DLD1 (cell line): Measurements from ENCODE around the gene MRGPRE.

Experiments
- in situ Hi-C: cut with HindIII; loops from 2 replicates; pipeline ENCODE4 v1.10.0; 2017; ENCODE audit warnings: low sequenced_read_pairs

MRGPRE gene

DNA sequence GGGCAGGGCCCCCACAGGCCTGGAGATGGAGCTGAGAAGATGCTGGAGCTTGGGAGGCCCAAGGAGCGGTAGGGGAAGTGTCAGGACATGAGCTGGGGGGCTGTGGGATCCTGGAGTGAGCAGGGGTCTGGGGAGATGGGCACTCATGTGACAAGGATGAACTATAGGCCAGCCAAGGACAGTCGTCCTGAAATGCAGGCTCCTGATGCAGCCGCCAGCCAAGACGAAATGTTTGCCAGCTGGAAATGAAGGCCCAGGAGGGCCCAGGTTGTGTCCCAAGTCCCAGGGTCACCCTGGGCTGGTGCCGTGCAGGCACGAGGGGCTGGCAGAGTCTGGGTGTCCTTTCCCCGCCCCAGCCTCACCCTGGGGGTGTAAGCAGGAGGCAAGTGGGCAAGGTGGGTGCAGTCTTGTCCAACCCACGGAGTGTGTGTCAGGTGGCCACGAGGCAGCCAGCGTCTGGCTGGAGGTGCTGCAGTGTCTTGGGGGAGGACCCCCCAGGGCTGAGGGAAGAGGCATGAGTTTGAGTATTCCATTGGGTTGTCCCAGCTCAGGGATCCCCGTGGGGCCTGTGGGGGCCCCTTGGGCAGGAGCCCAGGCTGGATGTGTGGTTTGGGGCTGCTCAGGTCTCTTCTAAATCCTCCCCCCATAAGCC is 35.0 kb downstream of the MRGPRE start:
- in situ Hi-C loops = no loop called here

DNA sequence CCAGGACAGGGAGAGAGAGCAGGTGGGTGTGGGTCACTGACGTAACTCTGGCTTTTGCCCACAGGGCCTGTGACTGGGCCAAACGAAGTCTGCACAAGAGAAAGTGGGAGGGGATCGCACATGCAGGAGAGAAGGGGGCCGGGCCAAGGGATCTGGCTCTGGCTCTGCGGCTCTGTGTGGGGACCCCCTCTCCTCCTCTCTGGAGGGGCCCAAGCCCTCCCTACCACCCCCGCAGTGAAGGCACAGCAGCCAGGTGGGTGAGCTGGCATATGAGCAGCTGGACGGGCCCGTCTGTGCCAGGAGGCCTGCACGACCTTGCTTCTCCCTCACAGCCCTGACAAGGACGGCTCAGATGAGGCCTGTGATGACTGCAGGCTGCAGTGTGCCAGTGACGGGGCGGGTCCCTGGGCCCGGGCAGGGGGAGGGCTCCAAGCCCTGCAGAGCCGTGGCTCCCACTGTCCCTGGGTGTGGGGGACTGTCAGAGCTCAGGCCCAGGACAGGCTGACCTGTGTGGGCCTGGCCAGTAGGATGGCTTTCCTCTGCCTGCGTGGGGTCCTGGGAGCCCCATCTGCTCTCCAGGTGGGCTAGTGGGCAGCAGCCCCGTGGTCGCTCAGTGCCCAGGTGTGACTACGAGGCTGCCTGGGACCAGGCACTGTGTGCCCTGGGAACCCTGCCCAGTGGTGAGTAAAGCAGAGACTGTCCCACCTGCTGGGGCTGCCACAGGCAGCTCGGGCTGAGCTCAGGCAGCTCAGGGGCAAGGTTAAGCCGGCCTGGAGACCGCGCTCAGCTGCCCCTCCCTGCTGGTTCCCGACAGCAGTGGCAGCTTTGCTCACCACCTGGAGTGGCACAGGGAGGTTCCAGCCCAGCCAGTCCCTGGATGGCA is 35.8 kb downstream of the MRGPRE start:
- in situ Hi-C loops = no loop called here

DNA sequence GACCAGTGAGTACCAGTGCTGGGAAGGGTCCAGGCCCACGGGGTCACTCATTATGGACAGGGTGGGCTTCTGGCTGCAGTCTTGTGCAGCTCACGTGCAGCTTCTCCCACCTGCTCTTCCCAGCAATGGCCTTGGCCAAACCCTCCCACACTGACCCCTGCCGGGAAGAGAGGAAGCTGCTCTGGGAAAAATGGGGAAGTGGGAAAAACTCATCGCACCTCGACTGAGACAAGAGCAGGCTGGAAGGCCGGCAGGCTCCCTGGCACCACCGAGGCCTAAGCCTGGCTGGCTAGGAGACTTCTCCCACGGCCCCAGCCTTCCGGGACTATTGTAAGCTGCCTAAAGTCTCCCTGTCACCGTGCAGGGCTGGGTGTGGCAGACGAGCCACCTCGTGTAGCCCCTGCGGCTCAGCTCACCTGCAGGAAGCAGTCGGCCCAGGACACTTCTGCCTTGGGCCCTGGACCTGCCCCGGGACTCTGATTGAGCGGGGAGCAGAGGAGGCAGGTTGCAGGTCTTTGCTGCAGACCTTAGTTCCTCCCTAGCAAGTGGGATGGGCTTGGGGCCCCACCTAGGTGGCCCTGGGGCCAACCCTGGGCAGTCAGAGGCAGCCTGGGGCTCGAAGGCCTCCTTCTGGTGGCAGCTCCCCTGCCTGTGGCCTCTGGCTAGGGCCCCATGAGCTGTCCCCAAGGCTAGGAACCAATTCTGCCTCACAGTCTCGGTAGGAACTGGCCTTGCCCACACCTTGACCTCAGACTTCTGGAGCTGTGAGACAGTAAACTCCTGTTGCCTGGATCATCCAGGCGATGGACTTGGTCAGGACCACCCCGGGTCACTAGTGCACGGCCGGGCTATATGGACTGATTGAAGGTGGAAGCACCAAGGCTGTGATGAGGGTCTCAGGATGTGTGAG is 36.7 kb downstream of the MRGPRE start:
- in situ Hi-C loops = no loop called here

DNA sequence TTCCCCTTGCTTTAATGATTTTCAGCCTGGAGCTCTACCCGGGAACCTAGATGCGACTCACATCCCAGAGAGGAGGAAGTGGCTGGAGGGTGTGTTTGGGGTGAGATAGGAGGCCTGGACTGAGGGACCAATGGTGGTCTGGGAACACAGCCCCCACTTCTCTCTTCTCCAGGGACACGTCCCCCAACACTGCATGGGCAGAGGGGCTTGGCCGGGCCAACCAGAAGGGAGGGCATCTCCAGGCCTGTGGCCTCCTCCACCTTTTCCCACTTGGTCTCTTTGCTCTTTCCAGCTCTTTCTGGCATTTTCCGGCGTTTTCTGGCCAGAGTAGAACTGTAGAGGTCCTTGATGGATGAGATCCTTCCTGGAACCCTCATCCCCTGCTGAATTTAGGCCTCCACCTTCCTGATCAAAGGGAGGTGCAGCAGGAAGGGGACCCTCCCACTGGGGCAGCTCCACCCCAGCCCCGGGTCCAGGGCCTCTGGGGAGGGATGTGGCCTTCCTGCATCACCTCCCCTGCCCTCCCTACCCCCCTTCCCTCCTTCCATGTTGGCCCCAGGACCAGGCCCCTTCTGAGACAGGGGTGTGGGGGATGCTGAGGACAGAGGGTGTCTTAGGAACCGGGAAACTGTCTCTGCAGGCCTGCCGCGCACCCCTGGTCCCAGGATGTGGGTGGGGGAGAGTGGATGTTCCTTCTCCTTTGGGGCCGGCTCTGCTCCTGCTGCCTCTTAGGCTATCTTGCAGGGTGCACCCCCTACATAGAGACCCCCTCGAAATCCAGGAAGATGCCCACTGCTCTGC is 38.0 kb downstream of the MRGPRE start:
- in situ Hi-C loops = no loop called here

DNA sequence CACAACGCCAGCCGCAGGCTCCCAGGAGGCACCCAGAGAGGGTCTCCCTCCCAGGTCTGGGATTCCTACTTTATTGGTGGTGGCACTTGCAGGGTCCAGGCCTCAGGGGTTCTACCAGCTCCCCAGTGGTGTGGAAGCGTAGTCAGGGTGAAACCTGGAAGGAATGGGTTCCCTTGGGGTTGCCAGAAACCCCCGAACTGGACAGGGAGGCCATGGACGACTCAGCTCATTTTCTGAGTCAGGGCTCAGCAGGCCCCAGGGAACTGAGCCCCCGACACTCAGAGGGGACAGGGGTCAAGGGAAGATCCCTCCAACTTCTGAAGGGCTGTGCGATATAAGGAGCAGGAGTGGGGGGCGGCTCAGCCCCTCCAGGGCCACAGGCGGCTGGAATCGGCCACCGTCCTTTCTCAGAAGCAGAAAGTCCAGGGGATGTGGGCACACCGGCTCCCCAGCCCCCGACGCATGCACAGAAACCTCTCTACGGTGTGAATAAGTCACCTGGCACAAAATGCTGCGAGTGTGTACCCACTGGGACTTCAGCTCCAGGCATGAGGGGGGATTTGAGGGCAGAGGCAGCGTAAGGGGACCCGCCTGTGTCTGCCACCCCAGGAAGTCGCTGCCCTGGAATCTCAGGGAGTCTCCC is 38.7 kb downstream of the MRGPRE start:
- in situ Hi-C loops = no loop called here

DNA sequence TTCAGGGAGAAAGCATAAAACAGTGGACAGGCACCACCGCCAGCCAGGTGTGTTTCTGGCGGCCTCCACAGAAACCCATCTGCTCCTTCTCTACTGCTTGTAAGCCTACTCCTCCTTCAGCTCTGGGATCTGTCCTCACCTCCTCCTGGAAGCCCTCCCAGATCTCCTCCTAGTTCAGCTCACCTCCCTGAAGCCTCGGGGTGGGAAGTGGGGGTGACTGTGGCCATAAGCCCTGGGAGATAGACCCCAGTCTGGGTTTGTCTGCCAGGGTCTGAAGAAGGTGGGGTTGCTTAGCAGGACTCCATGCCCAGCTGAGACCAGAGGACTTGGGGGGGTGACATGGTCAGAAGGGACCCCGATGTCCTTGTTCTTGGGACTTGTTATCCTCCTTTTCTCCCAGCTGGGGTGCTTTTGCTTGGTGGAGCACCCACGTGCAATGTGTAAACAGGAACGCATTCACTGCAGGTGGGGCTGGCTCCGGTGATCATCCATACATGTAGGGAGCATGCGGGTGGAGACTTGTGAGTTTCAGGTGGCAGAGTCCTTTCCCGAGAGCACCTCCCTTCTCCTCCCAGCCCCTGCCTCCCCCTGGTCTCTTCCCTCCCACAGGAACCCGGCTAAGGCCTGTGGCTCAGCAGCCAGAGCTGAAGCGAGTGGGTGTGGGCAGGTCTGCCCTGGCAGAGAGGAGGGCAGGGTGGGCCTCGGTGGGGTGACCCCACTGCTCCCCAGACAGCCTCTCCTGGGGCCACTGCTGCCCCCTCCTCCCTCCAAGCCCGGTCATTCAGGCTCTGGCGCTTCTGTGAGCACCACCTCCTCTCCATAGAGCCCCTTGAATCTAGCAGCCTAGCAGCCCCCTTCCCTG is 39.5 kb downstream of the MRGPRE start:
- in situ Hi-C loops = no loop called here

DNA sequence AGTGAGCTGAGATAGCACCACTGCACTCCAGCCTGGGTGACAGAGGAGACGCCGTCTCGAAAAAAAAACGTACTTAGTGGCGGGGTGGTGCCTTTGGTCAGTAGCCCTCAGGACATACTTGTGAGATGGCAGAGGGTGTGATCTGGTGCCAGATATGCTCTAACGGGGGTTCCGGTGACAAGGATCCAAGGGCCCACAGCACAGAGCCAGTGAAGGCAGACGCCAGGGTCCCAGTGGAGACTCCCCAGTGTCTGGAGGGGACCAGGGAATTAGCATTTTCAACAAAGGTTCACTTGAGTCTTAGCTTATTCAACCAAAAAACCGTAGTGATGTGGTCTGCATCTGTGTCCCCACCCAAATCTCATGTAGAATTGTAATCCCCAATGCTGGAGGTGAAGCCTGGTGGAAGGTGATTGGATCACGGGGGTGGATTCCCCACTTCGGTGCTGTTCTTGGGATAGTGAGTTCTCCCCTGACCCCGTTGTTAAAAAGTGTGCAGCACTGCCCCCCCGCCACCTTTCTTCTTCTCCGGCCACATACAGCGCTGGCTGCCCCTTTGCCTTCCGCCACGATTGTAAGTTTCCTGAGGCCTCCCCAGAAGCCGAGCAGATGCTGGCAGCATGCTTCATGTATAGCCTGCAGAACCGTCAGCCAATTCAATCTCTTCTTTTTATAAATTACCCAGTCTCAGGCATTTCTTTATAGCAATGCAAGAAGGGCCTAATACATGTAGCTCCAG is 40.5 kb downstream of the MRGPRE start:
- in situ Hi-C loops = no loop called here

DNA sequence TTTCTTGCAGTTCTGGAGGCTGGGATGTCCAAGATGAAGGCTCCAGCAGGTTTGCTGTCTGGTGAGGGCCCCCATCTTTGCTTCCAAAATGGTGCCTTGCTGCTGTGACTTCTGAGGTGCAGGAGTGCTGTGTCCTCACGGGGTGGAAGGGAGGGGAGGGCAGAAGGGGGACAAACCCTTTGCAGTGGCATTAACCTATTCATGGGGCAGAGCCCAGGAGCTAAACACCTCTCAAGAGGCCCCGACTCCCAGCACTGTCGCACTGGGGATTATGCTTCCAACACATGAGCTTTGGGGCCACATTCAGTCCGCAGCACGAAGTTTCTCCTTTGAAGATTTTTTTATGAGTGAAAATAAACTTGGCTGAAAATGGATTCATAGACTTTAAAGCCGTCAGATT is 41.6 kb downstream of the MRGPRE start:
- in situ Hi-C loops = no loop called here

DNA sequence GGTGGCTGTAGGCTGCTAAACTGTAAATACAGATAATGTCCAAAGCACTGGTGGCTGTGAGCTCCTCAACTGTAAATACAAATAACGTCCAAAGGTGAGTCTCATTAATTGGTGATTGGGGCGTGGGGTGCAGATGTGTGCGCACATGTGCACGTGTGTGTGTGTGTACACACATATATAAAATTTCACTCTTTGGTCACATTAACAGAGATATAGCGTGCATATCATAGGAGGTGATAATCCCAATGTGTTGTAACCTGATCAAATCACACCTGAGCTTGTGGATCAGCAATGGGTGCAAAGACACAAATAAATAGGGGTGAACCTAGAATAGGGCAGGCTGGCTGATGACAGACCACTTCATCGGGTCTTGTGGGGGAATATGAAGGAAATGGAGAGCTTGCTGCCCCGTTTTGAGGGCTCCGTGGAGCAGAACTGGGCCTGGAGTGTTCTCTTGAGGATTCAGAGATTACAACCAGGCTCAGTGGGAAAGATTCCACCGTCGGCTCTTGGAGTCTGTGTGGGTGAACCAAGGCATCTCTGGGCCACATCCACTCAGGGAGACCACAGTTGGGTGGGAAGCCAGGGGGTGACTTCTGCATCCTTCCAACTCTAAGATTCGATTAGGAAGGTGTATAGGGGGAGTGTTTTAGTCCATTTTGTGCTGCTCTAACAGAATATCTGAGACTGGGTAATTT is 42.2 kb downstream of the MRGPRE start:
- in situ Hi-C loops = no loop called here

DNA sequence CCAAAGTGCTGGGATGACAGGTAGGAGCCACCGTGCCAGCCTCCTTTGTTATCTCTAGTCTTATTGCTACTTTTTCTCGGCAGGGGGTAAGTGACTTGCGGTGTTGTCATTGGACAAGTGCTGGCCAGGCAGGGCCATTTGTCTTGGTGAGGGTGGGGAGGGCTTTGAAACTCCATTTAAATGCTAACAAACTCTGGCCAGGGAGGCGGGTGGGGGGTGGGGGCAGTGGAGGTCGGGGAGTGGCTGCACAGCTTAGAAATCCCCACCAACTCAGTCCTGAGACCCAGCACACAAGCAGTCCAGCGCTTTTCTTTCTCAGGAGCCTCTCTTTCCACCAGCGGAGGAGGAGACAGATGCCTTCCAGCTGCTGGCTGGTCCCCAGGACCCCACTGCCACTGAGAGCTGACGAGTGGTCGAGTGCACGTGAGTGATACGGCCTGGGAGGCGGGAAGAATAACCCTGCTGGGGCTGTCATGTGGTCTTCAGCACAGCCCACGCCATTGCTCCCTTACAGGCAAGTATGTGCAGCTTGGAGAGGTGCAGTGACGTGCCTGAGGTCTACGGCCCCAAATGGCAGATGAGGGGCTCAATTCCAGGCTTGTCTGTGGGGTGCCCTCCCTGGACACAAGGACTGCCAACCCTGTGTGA is 42.9 kb downstream of the MRGPRE start:
- in situ Hi-C loops = no loop called here

DNA sequence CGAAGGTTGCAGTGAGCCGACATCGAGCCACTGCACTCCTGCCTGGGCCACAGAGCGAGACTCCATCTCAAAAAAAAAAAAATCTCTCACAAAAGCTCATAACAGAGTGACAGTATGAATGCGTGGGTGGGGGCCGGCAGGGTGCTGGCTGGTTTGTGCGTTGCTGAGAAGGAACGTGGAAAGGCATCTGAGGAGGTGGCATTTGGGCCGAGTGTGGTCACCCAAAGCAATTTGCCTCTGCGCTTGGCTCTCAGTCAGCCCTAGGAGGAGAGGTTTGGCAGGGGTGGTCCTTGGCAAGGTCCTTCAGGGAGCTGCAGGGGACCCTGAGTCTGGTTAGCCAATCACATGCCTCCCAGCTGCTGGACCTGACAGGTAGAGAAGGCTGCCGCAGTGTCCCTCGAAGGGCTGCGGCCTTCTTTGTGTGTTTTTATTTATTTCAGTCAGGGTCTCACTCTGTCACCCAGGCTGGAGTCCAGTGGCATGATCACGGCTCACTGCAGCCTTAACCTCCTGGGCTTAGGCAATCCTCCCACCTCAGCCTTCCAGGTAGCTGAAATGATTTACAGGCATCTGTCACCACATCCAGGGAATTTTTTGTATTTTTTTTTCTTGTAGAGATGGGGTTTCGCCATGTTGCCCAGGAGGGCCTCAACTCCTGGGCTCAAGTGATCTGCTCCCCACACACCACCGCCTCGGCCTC is 43.6 kb downstream of the MRGPRE start:
- in situ Hi-C loops = no loop called here

DNA sequence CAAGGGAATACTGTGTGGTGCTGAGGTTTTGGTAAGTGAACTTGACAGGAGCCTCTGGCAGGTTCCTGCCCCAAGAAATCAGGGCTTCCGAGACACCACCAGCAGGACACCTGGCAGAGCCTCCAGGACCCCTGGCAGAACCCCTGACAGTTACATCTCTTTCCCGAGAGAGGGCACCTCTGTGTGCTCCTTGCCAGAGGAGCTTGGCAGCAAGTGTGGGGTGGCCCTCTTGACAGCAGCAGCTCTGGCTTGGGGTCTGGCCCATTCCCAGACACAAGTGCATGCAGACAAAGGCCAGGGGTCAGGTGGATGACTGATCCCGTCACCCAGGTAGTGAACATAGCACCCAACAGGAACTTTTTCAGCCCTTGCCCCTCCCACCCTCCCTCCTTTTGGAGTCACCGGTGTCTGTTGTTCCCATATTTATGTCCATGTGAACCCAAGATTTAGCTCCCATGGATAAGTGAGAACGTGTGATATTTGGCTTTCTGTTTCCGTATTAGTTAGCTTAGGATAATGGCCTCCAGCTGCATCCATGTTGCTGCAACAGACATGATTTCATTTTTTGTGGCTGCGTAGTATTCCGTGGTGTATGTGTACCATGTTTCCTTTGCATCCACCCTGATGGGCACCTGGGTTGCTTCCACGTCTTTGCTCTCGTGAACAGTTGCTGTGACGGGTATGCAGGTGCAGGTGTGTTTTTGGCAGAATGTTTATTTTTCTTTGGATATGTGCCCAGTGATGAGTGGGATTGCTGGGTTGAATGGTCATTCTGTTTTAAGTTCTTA is 45.9 kb downstream of the MRGPRE start:
- in situ Hi-C loops = no loop called here

DNA sequence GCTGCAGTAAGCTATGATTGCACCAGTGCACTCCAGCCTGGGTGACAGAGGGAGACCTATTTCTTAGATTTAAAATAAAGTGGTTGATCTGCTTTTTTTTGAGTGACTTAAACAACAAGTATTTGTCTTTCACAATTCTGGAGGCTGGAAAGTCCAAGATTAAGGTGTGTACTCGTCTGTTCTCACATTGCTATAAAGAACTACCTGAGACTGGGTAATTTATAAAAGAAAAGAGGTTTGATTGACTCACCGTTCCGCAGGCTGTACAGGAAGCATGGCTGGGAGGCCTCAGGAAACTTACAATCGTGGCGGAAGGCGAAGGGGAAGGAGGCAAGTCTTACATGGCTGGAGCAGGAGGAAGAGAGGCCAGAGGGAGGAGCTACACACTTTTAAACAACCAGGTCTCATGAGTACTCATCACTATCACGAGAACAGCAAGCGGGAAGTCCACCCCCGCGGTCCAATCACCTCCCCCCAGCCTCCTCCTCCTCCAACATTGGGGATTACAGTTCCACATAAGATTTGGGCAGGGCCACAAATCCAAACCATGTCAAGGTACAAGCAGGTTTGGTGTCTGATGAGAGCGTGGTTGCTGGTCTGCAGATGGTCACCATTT is 47.4 kb downstream of the MRGPRE start:
- in situ Hi-C loops = no loop called here

DNA sequence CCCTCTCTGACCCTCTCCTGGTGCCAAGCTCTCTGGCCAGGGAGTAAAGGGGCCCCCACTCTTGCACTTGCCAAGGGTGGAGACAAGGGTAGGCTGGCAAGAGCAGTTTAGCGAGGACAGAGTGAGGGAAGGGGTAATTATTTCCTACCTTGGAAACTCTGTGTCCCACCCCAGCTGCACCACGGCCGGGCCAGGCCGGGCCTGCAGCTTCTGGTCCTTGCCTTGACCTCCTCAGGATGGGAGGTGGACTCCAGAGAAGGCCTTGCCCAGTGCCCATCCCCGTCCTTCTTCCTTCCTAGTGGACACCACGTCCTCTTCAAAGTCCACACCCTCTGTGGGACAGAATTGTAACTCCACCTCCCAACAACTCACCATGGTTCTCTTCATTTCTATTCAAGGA is 48.7 kb downstream of the MRGPRE start:
- in situ Hi-C loops = no loop called here

DNA sequence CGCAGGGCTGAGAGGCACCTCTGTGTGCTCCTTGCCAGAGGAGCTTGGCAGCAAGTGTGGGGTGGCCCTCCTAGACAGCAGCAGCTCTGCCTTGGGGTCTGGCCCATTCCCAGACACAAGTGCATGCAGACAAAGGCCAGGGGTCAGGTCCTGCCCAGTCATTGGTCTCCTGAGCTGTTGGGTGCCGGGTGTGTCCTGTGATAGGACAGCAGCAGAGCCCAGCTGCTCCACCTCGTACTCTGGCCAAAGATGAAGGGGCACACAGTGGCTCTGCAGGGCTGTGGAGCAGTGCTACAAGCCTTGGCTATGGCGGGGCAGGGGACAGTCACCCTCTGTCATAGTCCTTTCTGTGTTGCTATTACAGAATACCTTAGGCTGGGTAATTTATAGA is 49.8 kb downstream of the MRGPRE start:
- in situ Hi-C loops = no loop called here
